SU-DHL-6 (cell line): Measurements from ENCODE around the gene ACKR4.

Experiments used
- H2AFZ ChIP-seq: fragments of 200-600 bp; sonication (generic); 2 replicates; pipeline ENCODE4 v1.6.1; 2014; ENCODE audit warnings: low read depth, mild to moderate bottlenecking, moderate library complexity, mixed read lengths, antibody characterized with exemption, low read length; ENCODE audit not compliant: severe bottlenecking
- H3F3A ChIP-seq: fragments of 200-600 bp; shearing (Covaris generic); 2 replicates; pipeline ENCODE4 v1.6.0; 2016; ENCODE audit warnings: antibody characterized with exemption, mild to moderate bottlenecking; ENCODE audit not compliant: insufficient read depth
- H3K27ac ChIP-seq: fragments of 200-600 bp; sonication (generic); 2 replicates; pipeline ENCODE4 v1.5.1; 2016; ENCODE audit warnings: low read depth, mild to moderate bottlenecking, low read length, moderate library complexity, mixed read lengths
- H3K27me3 ChIP-seq: fragments of 200-600 bp; sonication (generic), shearing (Covaris generic); 2 replicates; pipeline ENCODE4 v1.6.0; 2014; ENCODE audit warnings: mild to moderate bottlenecking, low read length
- H3K36me3 ChIP-seq: fragments of 200-600 bp; sonication (generic); 2 replicates; pipeline ENCODE4 v1.6.1; 2014; ENCODE audit warnings: mild to moderate bottlenecking, low read length, mixed read lengths
- H3K4me2 ChIP-seq: fragments of 300-600, 200-600 bp; shearing (Covaris generic), sonication (generic); 2 replicates; pipeline ENCODE4 v1.6.0; 2014; ENCODE audit warnings: low read length, low read depth, mild to moderate bottlenecking; ENCODE audit not compliant: poor library complexity, severe bottlenecking
- H3K4me3 ChIP-seq: fragments of 200-600 bp; sonication (generic); 2 replicates; pipeline ENCODE4 v1.5.1; 2014; ENCODE audit warnings: antibody characterized with exemption, low read length, mild to moderate bottlenecking, mixed read lengths; ENCODE audit not compliant: insufficient read depth, poor library complexity, severe bottlenecking
- H3K79me2 ChIP-seq: fragments of 200-600 bp; sonication (generic); 2 replicates; pipeline ENCODE4 v1.6.1; 2014; ENCODE audit warnings: mild to moderate bottlenecking, low read length, moderate library complexity; ENCODE audit not compliant: insufficient read depth
- H3K9ac ChIP-seq: fragments of 200-600 bp; sonication (generic); 2 replicates; pipeline ENCODE4 v1.7.0; 2014; ENCODE audit warnings: mild to moderate bottlenecking, low read length
- H3K9me2 ChIP-seq: fragments of 200-600 bp; sonication (generic); replicated peaks from 2 replicates; pipeline ENCODE4 v1.6.1; 2014; ENCODE audit warnings: low read length; ENCODE audit not compliant: insufficient read depth
- H3K9me3 ChIP-seq: fragments of 200-600 bp; sonication (generic); 2 replicates; pipeline ENCODE4 v1.6.1; 2014; ENCODE audit warnings: low read length, mixed read lengths; ENCODE audit not compliant: insufficient read depth
- H4K20me1 ChIP-seq: fragments of 200-600 bp; sonication (generic); 2 replicates; pipeline ENCODE4 v1.6.1; 2014; ENCODE audit warnings: low read depth, mild to moderate bottlenecking, antibody characterized with exemption, low read length, moderate library complexity, mixed read lengths
- CTCF ChIP-seq: fragments of 200-600 bp; sonication (generic); IDR thresholded peaks from one replicate; pipeline ENCODE4 v1.5.1; 2017; ENCODE audit warnings: antibody characterized with exemption, mild to moderate bottlenecking, low read length, moderate library complexity; ENCODE audit not compliant: insufficient read depth, poor library complexity, severe bottlenecking
- EZH2phosphoT487 ChIP-seq: fragments of 200-600 bp; sonication (generic), shearing (Covaris generic); conservative IDR thresholded peaks from 2 replicates; pipeline ENCODE4 v1.6.1; 2018; ENCODE audit warnings: mild to moderate bottlenecking, antibody characterized with exemption, low read length, moderate library complexity, mixed read lengths

The ACKR4 gene

GRCh38 chr3:132642539-132642847 lies 45.4 kb downstream of the ACKR4 start:
- no peak overlapping the region for H2AFZ ChIP-seq
- 0 out of 2 replicates have a peak, but pooled peaks cover 7% of the 10 kb centered on the region for H3K36me3 ChIP-seq
- no peaks in the 10 kb centered on the region for H4K20me1 ChIP-seq
- H3K4me3 ChIP-seq, result no peak overlapping the region
- no peaks in the 10 kb centered on the region for H3K9me3 ChIP-seq
- H3K27me3 ChIP-seq, result no peaks in the 10 kb centered on the region
- H3K4me2 ChIP-seq, result no peak overlapping the region
- no peak for TF ChIP-seq EZH2phosphoT487
- TF ChIP-seq CTCF, result no peak
- H3K9ac ChIP-seq, result no peak overlapping the region
- no peaks in the 10 kb centered on the region for H3K9me2 ChIP-seq
- no peaks in the 10 kb centered on the region for H3K79me2 ChIP-seq
- H3F3A ChIP-seq, result 0 out of 2 replicates have a peak, but pooled peaks cover 4% of the 10 kb centered on the region
- no peak overlapping the region for H3K27ac ChIP-seq

GRCh38 chr3:132643366-132643765 lies 46.3 kb downstream of the ACKR4 start:
- Histone ChIP-seq H3K9ac (no peak overlapping the region), H3K9me2 (no peaks in the 10 kb centered on the region), H3F3A (0 out of 2 replicates have a peak, but pooled peaks cover 4% of the 10 kb centered on the region), H4K20me1 (no peaks in the 10 kb centered on the region), H3K27me3 (no peaks in the 10 kb centered on the region), H3K79me2 (no peaks in the 10 kb centered on the region), H3K4me3 (no peak overlapping the region), H3K27ac (no peak overlapping the region), H2AFZ (no peak overlapping the region), H3K4me2 (no peak overlapping the region), H3K36me3 (no peaks in the 10 kb centered on the region), H3K9me3 (no peaks in the 10 kb centered on the region)
- TF ChIP-seq EZH2phosphoT487 (no peak), CTCF (no peak)

GRCh38 chr3:132645058-132645457 lies 48.0 kb downstream of the ACKR4 start:
- Histone ChIP-seq H3K9me3 (no peaks in the 10 kb centered on the region), H3K4me2 (no peak overlapping the region), H2AFZ (no peak overlapping the region), H3K27ac (no peak overlapping the region), H3K27me3 (no peaks in the 10 kb centered on the region), H3K79me2 (no peaks in the 10 kb centered on the region), H3K9ac (no peak overlapping the region), H4K20me1 (no peaks in the 10 kb centered on the region), H3K9me2 (no peaks in the 10 kb centered on the region), H3K4me3 (no peak overlapping the region), H3K36me3 (no peaks in the 10 kb centered on the region), H3F3A (0 out of 2 replicates have a peak, but pooled peaks cover 4% of the 10 kb centered on the region)
- TF ChIP-seq EZH2phosphoT487, result no peak
- TF ChIP-seq CTCF, result no peak

GRCh38 chr3:132650153-132650552 lies 53.1 kb downstream of the ACKR4 start:
- H3K36me3 ChIP-seq, result no peaks in the 10 kb centered on the region
- H3K27me3 ChIP-seq, result no peaks in the 10 kb centered on the region
- H2AFZ ChIP-seq, result no peak overlapping the region
- H3K4me3 ChIP-seq, result no peak overlapping the region
- no peak overlapping the region for H3K4me2 ChIP-seq
- no peaks in the 10 kb centered on the region for H4K20me1 ChIP-seq
- H3K27ac ChIP-seq, result no peak overlapping the region
- no peak overlapping the region for H3K9ac ChIP-seq
- TF ChIP-seq CTCF (no peak), EZH2phosphoT487 (no peak)
- H3K9me3 ChIP-seq, result no peaks in the 10 kb centered on the region
- no peaks in the 10 kb centered on the region for H3K79me2 ChIP-seq
- H3K9me2 ChIP-seq, result no peaks in the 10 kb centered on the region
- H3F3A ChIP-seq, result no peaks in the 10 kb centered on the region
